GM23248 (cell line): ENCODE measurements around the gene STK24.

Experiments used
- EZH2 ChIP-seq: fragments of 200-600 bp; sonication (generic); IDR thresholded peaks from 2 replicates; pipeline ENCODE4 v1.6.1; 2018; ENCODE audit warnings: antibody characterized with exemption, mild to moderate bottlenecking; ENCODE audit not compliant: insufficient read depth, poor library complexity, severe bottlenecking
- EZH2phosphoT487 ChIP-seq: fragments of 200-600 bp; sonication (generic); IDR thresholded peaks from 2 replicates; pipeline ENCODE4 v1.6.1; 2018; ENCODE audit warnings: antibody characterized with exemption, moderate library complexity, mild to moderate bottlenecking, low read depth; ENCODE audit not compliant: insufficient read depth

GRCh38 chr13:98459721-98460370 is 117.1 kb downstream of the STK24 start:
- TF ChIP-seq EZH2phosphoT487 (no peak), EZH2 (no peak)
